Measurements from ENCODE around the gene ZNF260. TPM values are rescaled to one million over a fixed set of nuclear protein-coding genes. Genes with fewer than 3 reads are reported as not detected.

ZNF260 gene
- total and polyA plus RNA-seq, 2 of the 13 experiments (the other 11 are each of a cell fraction or from before 2014, with no cell fraction given), result 2.8 to 10.5 TPM

- CTCF ChIA-PET (ENCODE audit: low intra/inter-chr PET ratio, low total read pairs), result no interaction called here
- Histone ChIP-seq H3K4me3 (replicated peaks in 1 of 3; ENCODE audit: insufficient read depth in 1 of 3, low read depth in 2 of 3, low read length in 3 of 3) (no peak overlapping the region), H3K27ac (ENCODE audit: extremely low read length, insufficient read depth, low read length) (no peak overlapping the region), H3K9ac (ENCODE audit: insufficient read depth, low read depth, low read length) (no peak overlapping the region), H3K36me3 (replicated peaks in 1 of 2; ENCODE audit: control insufficient read depth in 1 of 2, insufficient read depth in 2 of 2, low read length in 2 of 2) (no peaks in the 10 kb centered on the region), H3K27me3 (ENCODE audit: control insufficient read depth in 1 of 2, insufficient read depth in 2 of 2, low read length in 2 of 2) (no peaks in the 10 kb centered on the region), H4K20me1 (ENCODE audit: insufficient read depth, low read length) (no peaks in the 10 kb centered on the region), H3K9me3 (ENCODE audit: low read length) (peaks cover 70% of the 10 kb centered on the region), H3K79me2 (ENCODE audit: insufficient read depth, low read length) (no peaks in the 10 kb centered on the region), H3K4me2 (ENCODE audit: low read depth, low read length) (no peak overlapping the region), H3K4me1 (ENCODE audit: insufficient read depth, low read length) (no peaks in the 10 kb centered on the region), H2AFZ (ENCODE audit: low read length) (no peak overlapping the region)
- in situ Hi-C loops (cut with HindIII; ENCODE audit: extremely low pct_ligation_motif_present, low pct_unique_long_range_greater_than_20kb) (no loop called here), intact Hi-C loops (cut with micrococcal nuclease; ENCODE audit: unreplicated experiment) (no loop called here)
- POLR2A ChIA-PET, result no interaction called here
- FAIRE-seq, result no peak
- DNase-seq (ENCODE audit: low spot score), result no peak
- no TSS peak for BruUV-seq (replicated peaks)
- 37% methylated on average over 5 of the region's 5 CpGs for WGBS (ENCODE audit: low lambda C conversion rate)
- ATAC-seq, result no peak
- TF ChIP-seq ZNF160 (CRISPR knock-in tag; IDR thresholded peaks at IDR 0.05), result peak; percentile 90
- no peak for TF ChIP-seq ZBTB21 (CRISPR knock-in tag; IDR thresholded peaks at IDR 0.05)
- TF ChIP-seq ZKSCAN8 (CRISPR knock-in tag; IDR thresholded peaks at IDR 0.05; ENCODE audit: borderline replicate concordance), result no peak
These were observed 26.1 kb downstream of the ZNF260 start for GRCh38 chr19:36501973-36502372.

DNA sequence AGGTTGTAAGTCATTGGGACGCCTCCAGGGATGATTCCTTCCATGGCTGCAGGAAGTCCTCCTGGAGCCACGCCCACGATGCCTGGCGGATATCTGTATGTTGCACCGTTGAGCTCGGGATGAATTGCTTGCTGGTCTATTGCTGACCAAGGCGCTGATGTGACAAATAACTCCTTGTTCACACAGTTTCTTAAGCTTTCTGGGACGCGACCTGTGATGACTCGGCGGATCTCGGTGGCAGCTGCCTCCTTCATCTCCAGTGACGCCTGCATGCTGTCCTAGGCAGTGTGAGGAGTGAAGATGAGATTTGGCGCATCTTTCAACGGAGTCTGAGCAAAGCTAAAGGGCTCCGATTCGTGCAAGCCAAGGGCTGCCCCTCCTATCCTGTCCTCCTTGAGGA, 31.1 kb downstream of the ZNF260 start:
- 57% methylated on average over 15 of the region's 17 CpGs for WGBS (ENCODE audit: low lambda C conversion rate)
- Histone ChIP-seq H3K4me3 (replicated peaks in 1 of 3; ENCODE audit: insufficient read depth in 1 of 3, low read depth in 2 of 3, low read length in 3 of 3) (no peak overlapping the region), H3K79me2 (ENCODE audit: insufficient read depth, low read length) (no peaks in the 10 kb centered on the region), H3K4me2 (ENCODE audit: low read depth, low read length) (no peak overlapping the region), H3K4me1 (ENCODE audit: insufficient read depth, low read length) (no peaks in the 10 kb centered on the region), H3K27ac (ENCODE audit: extremely low read length, insufficient read depth, low read length) (no peak overlapping the region), H3K9ac (ENCODE audit: insufficient read depth, low read depth, low read length) (no peak overlapping the region), H4K20me1 (ENCODE audit: insufficient read depth, low read length) (no peaks in the 10 kb centered on the region), H3K9me3 (ENCODE audit: low read length) (peaks cover 36% of the 10 kb centered on the region), H2AFZ (ENCODE audit: low read length) (no peak overlapping the region), H3K27me3 (ENCODE audit: control insufficient read depth in 1 of 2, insufficient read depth in 2 of 2, low read length in 2 of 2) (no peaks in the 10 kb centered on the region), H3K36me3 (replicated peaks in 1 of 2; ENCODE audit: control insufficient read depth in 1 of 2, insufficient read depth in 2 of 2, low read length in 2 of 2) (no peaks in the 10 kb centered on the region)
- ChIA-PET POLR2A (no interaction called here), CTCF (ENCODE audit: low intra/inter-chr PET ratio, low total read pairs) (no interaction called here)
- ATAC-seq, result no peak
- in situ Hi-C loops (cut with HindIII; ENCODE audit: extremely low pct_ligation_motif_present, low pct_unique_long_range_greater_than_20kb), result no loop called here
- no TSS peak for BruUV-seq (replicated peaks)
- intact Hi-C loops (cut with micrococcal nuclease; ENCODE audit: unreplicated experiment), result loop anchor here (10.0 kb wide), 1 partner anchor 372 kb away; no protein-coding TSS in a partner anchor
- peak; percentile 58 to 66; a peak in 3 of 4 replicates for TF ChIP-seq MAFK (conservative IDR thresholded peaks at IDR 0.05 in 1 of 2, IDR thresholded peaks at IDR 0.05 in 1 of 2; ENCODE audit: low read length in 2 of 2)
- no peak for TF ChIP-seq SOX13 (IDR thresholded peaks at IDR 0.05)
- no peak for TF ChIP-seq SOX13 (CRISPR knock-in tag; conservative IDR thresholded peaks at IDR 0.05 in 1 of 2, IDR thresholded peaks at IDR 0.05 in 1 of 2)
- no peak for TF ChIP-seq ZMAT3 (CRISPR knock-in tag; conservative IDR thresholded peaks at IDR 0.05)
- TF ChIP-seq NFE2L2 (IDR thresholded peaks at IDR 0.05; ENCODE audit: low read length), result no peak
- no peak for TF ChIP-seq HNRNPL (IDR thresholded peaks at IDR 0.05; ENCODE audit: low read depth, low read length)
- peak; percentile 53 for TF ChIP-seq MAFF (IDR thresholded peaks at IDR 0.05; ENCODE audit: low read depth, low read length)
- no peak for TF ChIP-seq ZNF276 (CRISPR knock-in tag; IDR thresholded peaks at IDR 0.05; ENCODE audit: low read depth)
- DNase-seq (ENCODE audit: low spot score), result no peak
- FAIRE-seq, result no peak

Measured in HepG2 (cell line).